ENCODE data around the gene KCNMA1.

DNA sequence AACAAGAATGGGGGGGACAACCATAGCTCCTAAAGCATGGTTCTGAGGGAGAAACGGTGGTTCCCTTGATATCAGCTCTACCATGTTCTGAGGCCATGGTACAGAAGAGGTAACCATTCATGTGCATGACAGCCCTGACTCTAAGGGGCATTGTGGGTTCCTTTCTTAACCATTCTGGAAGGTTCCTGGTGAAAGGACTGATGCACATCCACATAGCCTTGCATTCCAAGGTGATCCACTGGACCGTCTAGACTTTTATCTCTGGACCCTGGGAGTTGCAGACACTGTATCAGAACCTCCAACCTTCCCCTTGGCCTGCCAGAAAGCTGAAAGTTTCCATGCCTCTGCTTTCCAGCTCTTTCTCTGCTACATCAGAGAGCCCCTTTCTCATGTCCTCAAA lies 344.3 kb downstream of the KCNMA1 start:
- TF ChIP-seq YY1 (IDR thresholded peaks at IDR 0.05; ENCODE audit: insufficient read depth, insufficient read length) (no peak), ZNF274 (IDR thresholded peaks at IDR 0.05; ENCODE audit: low read depth, low read length) (no peak), SUZ12 (IDR thresholded peaks at IDR 0.05; ENCODE audit: extremely low read depth, insufficient read depth, insufficient read length) (no peak)

All from NT2/D1 (cell line).